Thyroid gland (tissue), 4 donors: ENCODE results near the gene NTPCR.

Source experiments
- CTCF ChIP-seq, 6 experiments: fragments of 200-600 bp in 3 of 6; fragments of 450-650 bp in 3 of 6; sonication (generic) in 3 of 6; IDR thresholded peaks; one replicate each; pipeline ENCODE4 v1.5.1; 2016 to 2019; ENCODE audit warnings: antibody characterized with exemption in 6 of 6, mild to moderate bottlenecking in 2 of 6, inconsistent platforms in 1 of 6, moderate library complexity in 1 of 6
- POLR2A ChIP-seq, 2 donors: fragments of 450-650 bp; IDR thresholded peaks; one replicate each; pipeline ENCODE4 v1.6.1; 2017; ENCODE audit warnings: antibody characterized with exemption in 2 of 2, mild to moderate bottlenecking in 2 of 2, moderate library complexity in 1 of 2

- TF ChIP-seq CTCF (IDR thresholded peaks at IDR 0.05) (no peak), POLR2A (IDR thresholded peaks at IDR 0.05) (no peak)
Measured at GRCh38 chr1:232921381-232921780, 29.0 kb upstream of the NTPCR start.
